Glomerular endothelial cell (primary cell): Measurements from ENCODE around the gene GNPTAB. TPM values are rescaled to one million over a fixed set of nuclear protein-coding genes. Genes with fewer than 3 reads are reported as not detected.
"Not testable (repeated sequence)": the region's sequence is repeated elsewhere in the genome, so short reads cannot be mapped to it uniquely, and the experiment has no call there.

Experiments
- DNase-seq: peaks from one replicate; pipeline ENCODE4 v3.0.0-alpha.2; 2011; ENCODE audit warnings: low read depth, low spot score; ENCODE audit errors: extremely low read depth
- total RNA-seq: library from RNA; depleted of rRNA; stranded (reverse); fragments of >200 nt; gene quantifications from 2 replicates; pipeline ENCODE4 v1.2.3, GENCODE V29; 2015

Gene GNPTAB
- total RNA-seq, 1 donor from 2014 or later, result 38.3 TPM

GRCh38 chr12:101740980-101741379 is 89.8 kb downstream of the GNPTAB start:
- DNase-seq, result no peak

- no peak for DNase-seq
These were observed 90.2 kb downstream of the GNPTAB start for GRCh38 chr12:101740566-101740965.

DNA sequence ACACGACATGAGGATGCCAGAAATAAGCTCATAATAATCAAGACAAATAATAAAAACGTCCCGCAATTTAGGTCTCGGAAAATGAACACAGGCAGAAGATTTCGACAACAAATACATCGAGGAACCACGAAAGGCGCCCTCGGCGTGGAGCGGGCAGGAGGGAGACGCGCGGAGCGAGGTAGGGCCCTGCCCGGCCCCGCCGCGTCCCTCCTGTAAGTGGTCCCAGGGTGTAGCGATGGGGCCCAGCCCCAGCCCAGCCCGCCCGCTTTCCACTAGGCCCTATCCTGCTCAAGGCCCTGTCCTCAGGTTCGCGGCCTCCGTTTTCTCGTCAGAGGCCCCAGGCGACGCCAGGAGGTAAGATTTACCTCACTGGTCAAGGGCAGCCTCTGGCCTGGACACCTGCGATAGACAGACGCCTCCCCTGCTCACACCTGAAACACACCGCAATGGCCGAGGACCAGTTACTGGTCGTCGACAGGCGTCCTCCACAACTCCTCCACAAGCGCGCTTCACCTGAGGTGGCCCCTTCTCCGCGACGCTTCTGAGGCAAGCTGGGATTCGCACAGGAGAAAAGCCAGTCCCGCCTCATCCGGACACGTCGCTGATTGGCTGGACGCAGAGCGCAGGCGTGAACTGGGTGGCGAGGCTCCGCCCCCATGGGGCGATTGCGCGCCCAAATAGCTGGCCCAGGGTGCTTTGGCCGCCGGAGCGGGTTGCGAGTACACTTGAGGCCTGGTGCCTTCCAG is 91.7 kb downstream of the GNPTAB start, which contains the start of gene SYCP3:
TSS of gene SYCP3 (minus strand) at position 543 of the 746 bp plus-strand sequence. CDS start 1,527 bp downstream, outside the sequence.
- DNase-seq, result no peak

GRCh38 chr12:101737476-101737875 is 93.3 kb downstream of the GNPTAB start:
- DNase-seq, result no peak

GRCh38 chr12:101734482-101734881 is 96.3 kb downstream of the GNPTAB start:
- not testable (repeated sequence) for DNase-seq

DNA sequence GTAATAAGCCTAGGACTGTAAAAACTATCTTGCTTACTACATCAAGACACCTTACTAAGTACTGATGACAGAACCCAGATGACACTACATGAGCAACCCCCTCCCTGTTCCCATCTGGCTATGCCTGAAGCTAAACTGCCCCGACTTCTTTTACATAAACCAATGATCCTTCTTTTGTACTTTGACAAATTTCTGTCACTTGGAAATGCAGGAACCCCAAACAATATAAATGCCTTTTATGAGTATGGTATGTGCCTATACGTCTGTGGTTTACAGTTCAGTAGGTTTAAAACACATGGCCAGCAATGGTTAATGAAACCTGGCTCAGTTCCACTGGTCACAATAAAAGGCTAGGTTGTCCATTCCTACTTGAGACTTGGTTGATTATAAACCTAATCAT is 97.6 kb downstream of the GNPTAB start:
- no peak for DNase-seq

DNA sequence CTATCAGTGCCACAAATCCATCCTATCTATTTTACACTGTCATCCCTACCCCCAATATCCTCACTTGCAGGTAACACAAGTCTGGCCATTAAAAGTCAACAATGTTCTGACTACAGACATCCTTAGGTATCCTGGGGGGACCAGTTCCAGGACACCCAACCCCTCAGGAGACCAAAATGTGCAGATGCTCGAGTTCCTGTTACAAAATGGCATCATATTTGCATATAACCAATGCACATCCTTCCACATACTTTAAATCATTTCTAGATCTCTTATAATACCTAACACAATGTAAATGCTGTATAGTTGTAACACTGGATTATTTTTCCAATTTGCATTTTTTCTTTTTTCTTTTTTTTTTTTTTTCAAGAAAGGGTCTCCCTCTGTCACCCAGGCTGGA is 98.4 kb downstream of the GNPTAB start:
- no peak for DNase-seq

DNA sequence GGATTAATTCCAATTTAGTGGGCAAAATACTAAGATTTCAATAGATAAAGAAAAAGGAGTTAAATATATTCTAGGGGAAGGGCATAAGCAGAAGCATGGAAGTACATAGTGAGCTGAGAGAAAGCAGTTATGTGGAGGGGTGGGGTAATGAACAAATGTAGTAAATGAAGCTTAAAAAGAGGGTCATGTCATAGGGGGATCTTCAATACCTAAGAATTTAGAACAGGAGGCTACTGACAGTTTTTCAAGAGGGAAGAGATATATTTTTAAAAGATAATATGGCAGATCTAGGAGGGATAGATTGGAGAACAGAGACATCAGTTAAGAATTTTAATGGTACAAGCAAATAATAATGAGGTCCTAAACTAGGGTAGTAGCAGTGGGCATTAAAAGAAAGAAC is 100.9 kb downstream of the GNPTAB start:
- no peak for DNase-seq

- DNase-seq, result no peak
These were observed 103.7 kb downstream of the GNPTAB start for GRCh38 chr12:101727098-101727497.

DNA sequence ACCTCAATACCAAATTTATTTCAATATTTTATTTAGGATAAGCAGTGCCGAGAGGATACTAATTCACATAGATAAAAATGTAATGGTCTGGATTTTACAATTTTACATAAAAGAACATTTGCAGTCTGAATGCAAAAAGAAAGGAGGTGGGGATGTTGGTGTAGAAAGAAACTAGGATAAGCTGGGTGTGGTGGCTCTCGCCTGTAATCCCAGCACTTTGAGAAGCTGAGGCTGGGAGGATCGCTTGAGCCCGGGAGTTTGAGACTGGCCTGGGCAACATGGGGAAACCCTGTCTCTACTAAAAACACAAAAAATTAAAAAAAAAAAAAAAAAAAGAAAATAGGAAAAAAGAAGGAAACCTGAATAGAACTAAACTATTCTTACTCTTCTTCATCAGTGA is 108.4 kb downstream of the GNPTAB start:
- no peak for DNase-seq

DNA sequence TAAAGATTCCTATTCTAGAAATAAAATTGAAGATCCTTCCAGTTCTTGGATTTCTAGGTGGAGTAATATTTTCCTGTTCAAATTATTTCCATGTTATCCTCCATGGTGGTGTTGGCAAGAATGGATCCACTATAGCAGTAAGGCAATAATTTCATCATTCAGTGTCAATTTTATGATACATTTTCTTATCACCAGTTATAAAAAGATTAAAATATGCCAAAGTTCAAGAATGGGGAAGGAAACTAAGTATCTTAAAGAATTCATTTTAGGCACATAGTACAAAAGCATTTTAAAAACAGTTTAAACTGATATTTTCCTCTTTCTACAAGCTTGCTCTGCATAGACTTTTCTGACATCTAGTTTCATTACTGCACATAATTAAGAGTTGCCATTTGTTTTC is 110.6 kb downstream of the GNPTAB start:
- DNase-seq, result no peak

GRCh38 chr12:101719566-101719965 is 111.2 kb downstream of the GNPTAB start:
- DNase-seq, result no peak

GRCh38 chr12:101714877-101715444 is 115.8 kb downstream of the GNPTAB start:
- no peak for DNase-seq

- DNase-seq, result no peak
These were observed 116.8 kb downstream of the GNPTAB start for GRCh38 chr12:101713930-101714329.

DNA sequence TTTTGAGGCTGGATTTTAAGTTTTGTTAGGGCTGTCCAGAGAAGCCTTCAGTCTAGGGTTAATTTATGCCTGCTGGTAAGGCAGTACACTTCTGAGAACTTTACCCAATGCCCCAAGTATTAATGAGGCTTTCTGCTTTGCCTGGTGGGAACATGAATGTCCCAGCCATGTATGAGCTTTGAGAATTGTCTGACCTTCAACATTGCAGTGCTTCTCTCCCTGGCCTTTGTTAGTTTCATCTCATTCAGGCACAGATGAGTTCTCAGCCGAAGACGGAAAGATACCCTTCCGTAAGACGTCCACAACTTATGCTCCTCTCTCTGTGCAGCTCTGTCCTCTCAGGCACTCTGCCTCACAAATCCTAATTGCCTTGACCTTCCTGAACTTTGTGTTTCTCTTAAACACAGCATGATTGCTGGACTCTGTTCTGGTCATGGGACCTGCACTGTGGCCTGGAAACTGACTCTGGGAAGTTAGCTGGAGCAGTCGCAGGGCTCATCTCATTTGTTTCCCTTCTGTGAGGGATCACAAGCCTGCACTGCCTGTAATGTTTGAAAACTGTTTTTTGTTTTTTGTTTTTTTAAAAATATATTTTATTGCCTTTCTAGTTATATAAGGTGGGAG is 117.6 kb downstream of the GNPTAB start:
- DNase-seq, result no peak

GRCh38 chr12:101710288-101710687 is 120.5 kb downstream of the GNPTAB start:
- no peak for DNase-seq

DNA sequence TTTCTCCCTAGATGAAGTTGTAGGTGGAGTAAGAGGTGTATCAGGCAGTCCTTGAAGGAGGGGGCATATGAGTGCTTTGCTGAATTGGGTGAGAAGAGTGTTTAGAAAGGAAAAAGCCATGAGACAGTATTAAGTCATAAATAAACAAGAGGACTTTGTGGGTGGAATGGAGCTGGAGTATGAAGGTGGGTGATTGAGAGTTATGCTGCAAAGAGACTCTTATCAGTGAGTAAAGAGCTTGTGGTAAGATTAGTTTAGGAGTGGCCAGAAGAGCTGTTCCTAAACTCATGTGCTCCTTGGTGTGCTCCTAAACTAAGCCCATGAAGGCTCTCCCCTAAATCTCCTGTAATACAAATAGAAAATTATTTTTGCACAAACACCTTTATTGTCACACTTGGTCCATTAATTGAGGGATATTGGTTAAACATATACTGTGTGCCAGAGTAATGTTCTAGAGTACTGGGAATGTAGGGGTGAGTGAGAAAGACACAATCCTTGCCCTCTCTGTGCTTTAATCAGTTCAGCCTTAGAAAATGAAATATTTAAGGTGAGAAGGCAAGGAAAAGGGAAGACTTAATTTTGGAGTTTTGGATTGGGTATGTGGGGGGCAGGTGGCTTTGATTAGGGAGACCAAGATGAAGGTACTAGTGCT is 123.5 kb downstream of the GNPTAB start:
- DNase-seq, result no peak

DNA sequence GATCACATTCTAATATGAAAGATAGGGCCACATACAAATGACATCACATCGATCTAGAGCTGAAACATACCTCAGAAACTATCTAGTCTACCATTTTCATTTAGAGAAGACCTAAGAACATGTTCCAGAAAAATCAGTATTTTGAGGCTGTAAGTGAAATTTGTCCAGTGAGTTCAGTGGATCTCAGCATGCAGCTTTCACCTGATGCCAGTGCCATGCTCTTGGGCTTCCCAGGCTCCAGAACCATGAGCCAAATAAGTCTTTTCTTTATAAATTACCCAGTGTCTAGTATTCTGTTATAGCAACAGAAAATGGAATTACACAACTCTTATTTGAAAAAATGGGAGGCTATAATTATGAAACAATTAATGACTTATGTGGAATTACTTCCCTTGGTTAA is 124.4 kb downstream of the GNPTAB start:
- no peak for DNase-seq

- DNase-seq, result no peak
These were observed 127.3 kb downstream of the GNPTAB start for GRCh38 chr12:101703487-101703886.

- DNase-seq, result no peak
These were observed 130.4 kb downstream of the GNPTAB start for GRCh38 chr12:101700299-101700820.

DNA sequence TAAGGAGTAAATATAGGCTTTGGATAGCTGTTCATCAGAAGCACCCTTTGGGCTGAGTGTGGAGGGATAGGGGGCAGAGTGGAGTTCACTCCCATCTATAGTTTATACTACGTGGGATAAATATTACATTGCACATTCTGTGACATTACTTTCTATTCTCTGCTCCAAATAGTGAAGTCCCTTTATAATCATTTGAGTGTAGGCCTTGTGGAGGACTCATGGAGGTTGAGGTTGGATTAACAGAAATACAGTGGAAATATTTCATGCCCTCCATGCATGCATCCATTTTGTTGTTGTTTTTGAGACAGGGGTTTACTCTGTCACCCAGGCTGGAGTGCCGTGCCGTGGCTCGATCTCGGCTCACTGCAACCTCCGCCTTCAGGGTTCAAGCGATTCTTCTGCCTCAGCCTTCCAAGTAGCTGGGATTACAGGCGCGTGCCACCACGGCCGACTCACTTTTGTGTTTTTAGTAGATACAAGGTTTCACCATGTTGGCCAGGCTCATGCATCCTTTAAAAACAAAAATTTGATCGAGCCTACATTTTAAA is 131.9 kb downstream of the GNPTAB start:
- DNase-seq, result peak; percentile 4
